Keratinocyte (primary cell): ENCODE measurements around the gene CLNK.

Experiments
- EZH2 ChIP-seq: IDR thresholded peaks from one replicate; pipeline ENCODE4 v1.6.1; 2012; ENCODE audit warnings: inconsistent platforms, mild to moderate bottlenecking, low read length, moderate library complexity
- TF ChIP-seq, protein P1 (sequence below), 3 experiments: IDR thresholded peaks in 1 of 3; conservative IDR thresholded peaks in 1 of 3; optimal IDR thresholded peaks in 1 of 3; 2 replicates in 2 of 3; 3 replicates in 1 of 3; pipeline versions ENCODE3 to v1.5.1; 2011; ENCODE audit warnings: low read length in 3 of 3, mild to moderate bottlenecking in 3 of 3, moderate library complexity in 2 of 3, control low read depth in 1 of 3, inconsistent platforms in 1 of 3; ENCODE audit not compliant: insufficient read depth in 2 of 3; ENCODE audit errors: extremely low read depth in 1 of 3

DNA sequence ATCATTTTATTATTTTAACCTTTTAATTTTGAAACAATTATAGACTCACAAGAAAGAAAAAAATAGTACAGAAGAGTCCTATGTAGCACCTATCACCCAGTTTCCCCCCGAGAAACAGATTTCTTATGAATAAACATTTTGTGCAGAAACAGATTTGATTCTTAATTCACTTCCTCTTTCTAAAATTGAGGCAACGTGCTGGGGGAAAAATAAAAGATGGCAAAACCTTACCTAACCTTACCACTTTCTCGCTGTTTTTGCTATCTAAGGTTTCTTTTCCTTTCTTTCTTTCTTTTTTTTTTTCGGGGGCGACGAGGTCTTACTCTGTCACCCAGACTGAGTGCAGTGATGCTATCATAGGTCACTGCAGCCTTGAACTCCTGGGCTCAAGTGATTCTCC, 4.3 kb upstream of the CLNK start:
- TF ChIP-seq EZH2 = no peak
- TF ChIP-seq, protein P1, sequence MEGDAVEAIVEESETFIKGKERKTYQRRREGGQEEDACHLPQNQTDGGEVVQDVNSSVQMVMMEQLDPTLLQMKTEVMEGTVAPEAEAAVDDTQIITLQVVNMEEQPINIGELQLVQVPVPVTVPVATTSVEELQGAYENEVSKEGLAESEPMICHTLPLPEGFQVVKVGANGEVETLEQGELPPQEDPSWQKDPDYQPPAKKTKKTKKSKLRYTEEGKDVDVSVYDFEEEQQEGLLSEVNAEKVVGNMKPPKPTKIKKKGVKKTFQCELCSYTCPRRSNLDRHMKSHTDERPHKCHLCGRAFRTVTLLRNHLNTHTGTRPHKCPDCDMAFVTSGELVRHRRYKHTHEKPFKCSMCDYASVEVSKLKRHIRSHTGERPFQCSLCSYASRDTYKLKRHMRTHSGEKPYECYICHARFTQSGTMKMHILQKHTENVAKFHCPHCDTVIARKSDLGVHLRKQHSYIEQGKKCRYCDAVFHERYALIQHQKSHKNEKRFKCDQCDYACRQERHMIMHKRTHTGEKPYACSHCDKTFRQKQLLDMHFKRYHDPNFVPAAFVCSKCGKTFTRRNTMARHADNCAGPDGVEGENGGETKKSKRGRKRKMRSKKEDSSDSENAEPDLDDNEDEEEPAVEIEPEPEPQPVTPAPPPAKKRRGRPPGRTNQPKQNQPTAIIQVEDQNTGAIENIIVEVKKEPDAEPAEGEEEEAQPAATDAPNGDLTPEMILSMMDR (optimal IDR thresholded peaks at IDR 0.05 in 1 of 3, IDR thresholded peaks at IDR 0.05 in 1 of 3, conservative IDR thresholded peaks at IDR 0.05 in 1 of 3; ENCODE audit: extremely low read depth in 1 of 3, insufficient read depth in 2 of 3, low read length in 3 of 3) = no peak
